ENCODE measurements around the gene MNAT1. TPM values are rescaled to one million over a fixed set of nuclear protein-coding genes. Genes with fewer than 3 reads are reported as not detected.

The MNAT1 gene
- total RNA-seq, 1 donor from 2014 or later, result 114 TPM

DNA sequence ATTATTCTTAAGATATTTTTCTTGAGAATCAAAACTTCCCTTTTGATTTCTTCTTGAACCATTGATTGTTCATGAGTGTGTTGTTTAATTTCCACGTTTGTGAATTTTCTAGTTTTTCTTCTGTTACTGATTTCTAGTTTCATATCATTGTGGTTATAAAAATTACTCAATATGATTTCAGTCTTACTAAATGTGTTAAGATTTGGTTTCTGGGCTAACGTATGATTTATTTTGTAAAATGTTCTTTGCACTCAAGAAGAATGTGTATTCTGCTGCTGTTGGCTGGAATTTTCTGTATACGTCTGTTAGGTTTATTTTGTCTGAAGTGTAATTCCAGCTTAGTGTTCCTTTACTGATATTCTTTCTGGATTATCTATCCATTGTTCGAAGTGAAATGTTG is 221.6 kb downstream of the MNAT1 start:
- Histone ChIP-seq H3K79me2 (ENCODE audit: low read depth) (peaks cover 6% of the 10 kb centered on the region), H3K27me3 (no peaks in the 10 kb centered on the region), H3K4me1 (no peaks in the 10 kb centered on the region), H3F3A (ENCODE audit: low read depth) (no peaks in the 10 kb centered on the region), H3K27ac (no peak overlapping the region), H2AFZ (replicated peaks) (no peak overlapping the region), H3K36me3 (peaks cover 8% of the 10 kb centered on the region), H3K4me2 (no peak overlapping the region), H3K4me3 (no peak overlapping the region), H3K9ac (no peak overlapping the region), H4K20me1 (ENCODE audit: low read depth) (no peaks in the 10 kb centered on the region), H3K9me3 (ENCODE audit: low read depth) (peaks cover 4% of the 10 kb centered on the region)
- Mint-ChIP-seq H3K27ac (no peak overlapping the region), H3K4me3 (no peak overlapping the region), H3K36me3 (peaks cover 20% of the 10 kb centered on the region), H3K9me3 (peaks cover 45% of the 10 kb centered on the region), H3K27me3 (ENCODE audit: insufficient read depth, low read depth) (no peaks in the 10 kb centered on the region), H3K4me1 (no peaks in the 10 kb centered on the region)
- no peak for DNase-seq (ENCODE audit: low spot score)
- TF ChIP-seq CTCF (IDR thresholded peaks at IDR 0.05) (no peak), EZH2 (IDR thresholded peaks at IDR 0.05) (no peak), EZH2phosphoT487 (IDR thresholded peaks at IDR 0.05) (no peak)

GRCh38 chr14:60956632-60957031 is 222.1 kb downstream of the MNAT1 start:
- H3K9ac ChIP-seq, result no peak overlapping the region
- H3K36me3 ChIP-seq, result peaks cover 8% of the 10 kb centered on the region
- Mint-ChIP-seq H3K4me3 (no peak overlapping the region), H3K36me3 (peaks cover 22% of the 10 kb centered on the region), H3K4me1 (no peaks in the 10 kb centered on the region), H3K9me3 (peaks cover 45% of the 10 kb centered on the region), H3K27me3 (ENCODE audit: insufficient read depth, low read depth) (no peaks in the 10 kb centered on the region), H3K27ac (no peak overlapping the region)
- no peak overlapping the region for H3K27ac ChIP-seq
- DNase-seq (ENCODE audit: low spot score), result no peak
- H4K20me1 ChIP-seq (ENCODE audit: low read depth), result no peaks in the 10 kb centered on the region
- peaks cover 6% of the 10 kb centered on the region for H3K79me2 ChIP-seq (ENCODE audit: low read depth)
- H2AFZ ChIP-seq (replicated peaks), result no peak overlapping the region
- TF ChIP-seq EZH2 (IDR thresholded peaks at IDR 0.05) (no peak), CTCF (IDR thresholded peaks at IDR 0.05) (no peak), EZH2phosphoT487 (IDR thresholded peaks at IDR 0.05) (no peak)
- H3K4me3 ChIP-seq, result no peak overlapping the region
- no peaks in the 10 kb centered on the region for H3K4me1 ChIP-seq
- peaks cover 4% of the 10 kb centered on the region for H3K9me3 ChIP-seq (ENCODE audit: low read depth)
- H3F3A ChIP-seq (ENCODE audit: low read depth), result no peaks in the 10 kb centered on the region
- no peak overlapping the region for H3K4me2 ChIP-seq
- no peaks in the 10 kb centered on the region for H3K27me3 ChIP-seq

GRCh38 chr14:60958146-60958545 is 223.6 kb downstream of the MNAT1 start:
- H3K36me3 ChIP-seq, result peaks cover 8% of the 10 kb centered on the region
- DNase-seq (ENCODE audit: low spot score), result no peak
- no peaks in the 10 kb centered on the region for H3K27me3 Mint-ChIP-seq (ENCODE audit: insufficient read depth, low read depth)
- H3K9me3 Mint-ChIP-seq, result peaks cover 45% of the 10 kb centered on the region
- H3K4me3 ChIP-seq, result no peak overlapping the region
- H3K4me1 Mint-ChIP-seq, result no peaks in the 10 kb centered on the region
- H3K36me3 Mint-ChIP-seq, result peaks cover 22% of the 10 kb centered on the region
- peaks cover 6% of the 10 kb centered on the region for H3K79me2 ChIP-seq (ENCODE audit: low read depth)
- H3K9me3 ChIP-seq (ENCODE audit: low read depth), result peaks cover 4% of the 10 kb centered on the region
- H3K4me2 ChIP-seq, result no peak overlapping the region
- H2AFZ ChIP-seq (replicated peaks), result no peak overlapping the region
- H4K20me1 ChIP-seq (ENCODE audit: low read depth), result no peaks in the 10 kb centered on the region
- TF ChIP-seq EZH2 (IDR thresholded peaks at IDR 0.05) (no peak), EZH2phosphoT487 (IDR thresholded peaks at IDR 0.05) (no peak), CTCF (IDR thresholded peaks at IDR 0.05) (no peak)
- no peak overlapping the region for H3K27ac Mint-ChIP-seq
- no peak overlapping the region for H3K9ac ChIP-seq
- H3K4me1 ChIP-seq, result no peaks in the 10 kb centered on the region
- H3K27ac ChIP-seq, result no peak overlapping the region
- no peaks in the 10 kb centered on the region for H3F3A ChIP-seq (ENCODE audit: low read depth)
- no peaks in the 10 kb centered on the region for H3K27me3 ChIP-seq
- H3K4me3 Mint-ChIP-seq, result no peak overlapping the region

All from neural progenitor cell (in vitro differentiated cells).